Smooth muscle cell (in vitro differentiated cells): ENCODE results near the gene STARD9. TPM values are rescaled to one million over a fixed set of nuclear protein-coding genes. Genes with fewer than 3 reads are reported as not detected.

Source experiments
- DNase-seq: peaks from one replicate; lab custom pipeline; 2025; ENCODE audit not compliant: unreplicated experiment; lab: John Stamatoyannopoulos, UW
- H2AFZ ChIP-seq: fragments of 200-600 bp; sonication (generic); 2 replicates; pipeline ENCODE4 v1.6.0; 2016; ENCODE audit warnings: antibody characterized with exemption, low read depth, mild to moderate bottlenecking
- H3F3A ChIP-seq: fragments of 200-600 bp; sonication (generic); 2 replicates; pipeline ENCODE4 v1.6.0; 2017; ENCODE audit warnings: antibody characterized with exemption, low read depth
- H3K27ac ChIP-seq: fragments of 200-600 bp; sonication (generic); 2 replicates; pipeline ENCODE4 v1.5.1; 2016; ENCODE audit warnings: low read depth, mild to moderate bottlenecking
- H3K27me3 ChIP-seq: fragments of 200-600 bp; sonication (generic); 2 replicates; pipeline ENCODE4 v1.6.1; 2016; ENCODE audit warnings: low read depth, mild to moderate bottlenecking
- H3K36me3 ChIP-seq: fragments of 200-600 bp; sonication (generic); 2 replicates; pipeline ENCODE4 v1.5.1; 2016; ENCODE audit warnings: low read depth
- H3K4me1 ChIP-seq: fragments of 200-600 bp; sonication (generic); 2 replicates; pipeline ENCODE4 v1.5.1; 2016; ENCODE audit warnings: low read depth
- H3K4me2 ChIP-seq: fragments of 200-600 bp; sonication (generic); 2 replicates; pipeline ENCODE4 v1.6.0; 2016; ENCODE audit warnings: mild to moderate bottlenecking
- H3K4me3 ChIP-seq: fragments of 200-600 bp; sonication (generic); 2 replicates; pipeline ENCODE4 v1.5.1; 2016; ENCODE audit warnings: mild to moderate bottlenecking
- H3K79me2 ChIP-seq: fragments of 200-600 bp; sonication (generic); 2 replicates; pipeline ENCODE4 v1.6.0; 2016; ENCODE audit warnings: low read depth, mild to moderate bottlenecking
- H3K9ac ChIP-seq: fragments of 200-600 bp; sonication (generic); 2 replicates; pipeline ENCODE4 v1.6.0; 2016; ENCODE audit warnings: low read depth
- H3K9me3 ChIP-seq: fragments of 200-600 bp; sonication (generic); replicated peaks from 2 replicates; pipeline ENCODE4 v1.5.1; 2016; ENCODE audit warnings: low read depth
- H4K20me1 ChIP-seq: fragments of 200-600 bp; sonication (generic); 2 replicates; pipeline ENCODE4 v1.6.0; 2016; ENCODE audit warnings: low read depth
- CTCF ChIP-seq: fragments of 200-600 bp; sonication (generic); IDR thresholded peaks from 2 replicates; pipeline ENCODE4 v1.5.1; 2017; ENCODE audit warnings: borderline replicate concordance, mild to moderate bottlenecking, antibody characterized with exemption; ENCODE audit not compliant: insufficient read depth, poor library complexity, severe bottlenecking
- WGBS: methylation state at CpG from one replicate; pipeline ENCODE4 v1.1.7; 2016; ENCODE audit warnings: low lambda C conversion rate; 5-methylcytosine and 5-hydroxymethylcytosine counted together
- polyA plus RNA-seq: library from polyadenylated mRNA; unstranded; fragments of >200 nt; fragmentation: Nextera tagmentation; extraction: Ambion mirVana; gene quantifications from 2 replicates; pipeline ENCODE4 v1.2.1, GENCODE V29; 2016
- total RNA-seq: library from RNA; depleted of rRNA; stranded (reverse); fragments of >200 nt; gene quantifications from 2 replicates; pipeline ENCODE4 v1.2.3, GENCODE V29; 2014

The STARD9 gene
- total and polyA plus RNA-seq, 2 experiments from 2014 or later = 1.6 to 6.3 TPM

- DNase-seq = no peak
- Histone ChIP-seq H3K4me2 (no peak overlapping the region), H3K27ac (no peak overlapping the region), H3K79me2 (no peaks in the 10 kb centered on the region), H3K9me3 (no peaks in the 10 kb centered on the region), H2AFZ (no peak overlapping the region), H3K4me1 (peaks cover 10% of the 10 kb centered on the region), H3F3A (no peaks in the 10 kb centered on the region), H4K20me1 (no peaks in the 10 kb centered on the region), H3K27me3 (no peaks in the 10 kb centered on the region), H3K9ac (no peak overlapping the region), H3K4me3 (no peak overlapping the region), H3K36me3 (no peaks in the 10 kb centered on the region)
- WGBS = 86% methylated on average over 4 of the region's 4 CpGs
- TF ChIP-seq CTCF = no peak
Observed at GRCh38 chr15:42619656-42620371, 44.4 kb downstream of the STARD9 start.

GRCh38 chr15:42621386-42621785, 46.0 kb downstream of the STARD9 start:
- Histone ChIP-seq H3K4me1 (peaks cover 10% of the 10 kb centered on the region), H3K79me2 (no peaks in the 10 kb centered on the region), H3K27me3 (no peaks in the 10 kb centered on the region), H3K27ac (no peak overlapping the region), H3K36me3 (no peaks in the 10 kb centered on the region), H4K20me1 (no peaks in the 10 kb centered on the region), H2AFZ (no peak overlapping the region), H3K9ac (no peak overlapping the region), H3K4me3 (no peak overlapping the region), H3F3A (no peaks in the 10 kb centered on the region), H3K4me2 (no peak overlapping the region), H3K9me3 (no peaks in the 10 kb centered on the region)
- TF ChIP-seq CTCF = no peak
- WGBS = 93% methylated on average over 1 of the region's 1 CpG
- DNase-seq = no peak

- Histone ChIP-seq H3K36me3 (no peaks in the 10 kb centered on the region), H3K4me3 (no peak overlapping the region), H3K9ac (no peak overlapping the region), H2AFZ (no peak overlapping the region), H3K9me3 (no peaks in the 10 kb centered on the region), H3K4me2 (no peak overlapping the region), H3K27me3 (no peaks in the 10 kb centered on the region), H3K27ac (no peak overlapping the region), H3F3A (no peaks in the 10 kb centered on the region), H4K20me1 (no peaks in the 10 kb centered on the region), H3K79me2 (no peaks in the 10 kb centered on the region), H3K4me1 (peaks cover 10% of the 10 kb centered on the region)
- WGBS = 93% methylated on average over 6 of the region's 6 CpGs
- no peak for DNase-seq
- no peak for TF ChIP-seq CTCF
Observed at GRCh38 chr15:42621996-42622925, 46.9 kb downstream of the STARD9 start.
